ENCODE results near the gene SCAF4.

SCAF4 gene

DNA sequence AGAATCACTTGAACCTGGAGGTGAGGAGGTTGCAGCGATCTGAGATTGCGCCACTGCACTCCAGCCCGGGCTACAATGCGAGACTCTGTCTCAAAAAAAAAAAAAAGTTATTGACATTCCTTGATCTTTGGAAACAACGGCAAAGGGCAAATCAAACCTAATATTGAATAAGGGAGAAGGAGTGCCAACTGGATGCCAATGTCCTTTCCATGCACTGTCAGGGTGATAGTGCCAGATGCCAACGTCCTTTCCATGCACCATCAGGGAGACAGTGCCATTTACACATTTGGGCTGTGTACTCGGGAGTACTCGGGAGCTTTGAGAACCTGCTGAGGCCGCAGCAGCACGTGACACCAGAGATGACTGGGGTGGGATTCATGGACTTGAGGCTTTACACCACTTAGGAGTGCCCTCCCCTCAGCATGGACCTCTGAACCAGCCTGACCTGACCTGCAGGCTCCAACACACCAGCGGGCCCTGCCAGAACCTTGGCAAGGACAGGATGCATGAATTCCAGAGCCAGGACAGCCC, 106.9 kb downstream of the SCAF4 start:
- no peak for TF ChIP-seq CTCF (IDR thresholded peaks at IDR 0.05)
- H3K27ac Mint-ChIP-seq, result no peak overlapping the region
- H3K9me3 Mint-ChIP-seq, result no peaks in the 10 kb centered on the region
- peaks cover 8% of the 10 kb centered on the region for H3K4me1 Mint-ChIP-seq
- DNase-seq, result no peak
- H3K36me3 Mint-ChIP-seq (ENCODE audit: low read depth), result peaks cover 4% of the 10 kb centered on the region
- no peak overlapping the region for H3K4me3 Mint-ChIP-seq
- peaks cover 2% of the 10 kb centered on the region for H3K27me3 Mint-ChIP-seq (ENCODE audit: low read depth, poor library complexity)

DNA sequence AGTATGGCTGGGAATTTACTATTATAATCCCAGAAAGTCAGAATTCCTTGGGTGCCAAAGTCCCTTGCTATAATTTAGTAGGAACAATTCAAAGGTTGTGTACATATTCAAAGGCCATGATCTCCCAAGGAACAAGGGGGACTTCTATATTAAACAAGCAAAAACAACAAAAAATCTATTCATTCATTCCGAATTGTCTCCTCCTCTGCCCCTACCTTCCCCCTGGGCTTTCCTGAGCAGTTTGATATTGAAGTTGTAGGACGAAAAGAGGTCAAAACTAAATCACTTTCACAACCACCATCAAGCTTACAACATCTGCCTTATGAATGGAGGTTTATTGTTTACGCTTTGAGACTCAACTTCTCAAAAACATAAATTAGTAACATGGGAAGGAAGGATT, 107.7 kb downstream of the SCAF4 start:
- H3K4me1 Mint-ChIP-seq, result peaks cover 4% of the 10 kb centered on the region
- peaks cover 4% of the 10 kb centered on the region for H3K36me3 Mint-ChIP-seq (ENCODE audit: low read depth)
- H3K27me3 Mint-ChIP-seq (ENCODE audit: low read depth, poor library complexity), result peaks cover 2% of the 10 kb centered on the region
- TF ChIP-seq CTCF (IDR thresholded peaks at IDR 0.05), result no peak
- peaks cover 1% of the 10 kb centered on the region for H3K9me3 Mint-ChIP-seq
- H3K27ac Mint-ChIP-seq, result no peak overlapping the region
- DNase-seq, result no peak
- no peak overlapping the region for H3K4me3 Mint-ChIP-seq

DNA sequence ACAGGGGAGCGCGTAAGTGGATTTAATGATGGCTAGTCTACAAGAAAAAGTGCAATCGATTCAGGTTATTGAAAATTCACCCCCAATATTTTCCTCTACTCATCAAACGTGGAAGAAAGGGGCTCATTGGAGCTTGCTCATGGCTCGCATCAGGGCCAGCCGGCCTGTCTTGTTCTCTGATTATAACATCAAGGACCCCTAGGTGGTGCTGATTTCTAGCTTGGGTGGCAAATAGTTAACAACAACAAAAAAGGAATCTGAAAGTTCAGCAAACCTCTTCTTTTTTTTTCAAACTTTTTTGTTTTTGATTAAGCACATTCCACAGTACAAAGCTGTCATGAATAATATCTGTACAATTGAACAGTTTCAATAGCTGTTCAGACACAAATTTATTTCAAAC, 108.3 kb downstream of the SCAF4 start:
- Mint-ChIP-seq H3K36me3 (ENCODE audit: low read depth) (peaks cover 4% of the 10 kb centered on the region), H3K9me3 (peaks cover 3% of the 10 kb centered on the region), H3K27ac (no peak overlapping the region), H3K27me3 (ENCODE audit: low read depth, poor library complexity) (peaks cover 2% of the 10 kb centered on the region), H3K4me1 (peaks cover 4% of the 10 kb centered on the region), H3K4me3 (no peak overlapping the region)
- TF ChIP-seq CTCF (IDR thresholded peaks at IDR 0.05), result peak; percentile 19
- no peak for DNase-seq

DNA sequence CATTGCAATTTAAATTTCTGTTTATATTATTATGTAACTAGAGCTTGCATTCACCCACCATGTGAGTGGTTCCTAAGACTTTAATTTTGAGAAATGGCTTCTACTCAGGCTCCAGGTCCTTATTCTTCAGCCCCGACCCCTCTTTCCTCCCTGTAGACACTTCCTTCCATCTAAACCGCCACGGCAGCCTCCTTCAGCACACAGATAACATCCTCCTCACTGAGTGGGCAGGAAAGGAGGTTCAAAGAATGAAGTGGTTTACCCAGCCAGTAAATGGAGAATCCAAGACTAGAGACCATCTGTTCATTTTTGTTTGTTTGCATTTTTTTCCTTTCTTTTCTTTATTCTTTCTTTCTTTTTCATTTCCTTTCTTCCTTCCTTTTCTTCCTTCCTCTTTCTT, 109.5 kb downstream of the SCAF4 start:
- DNase-seq, result no peak
- no peak overlapping the region for H3K4me3 Mint-ChIP-seq
- H3K27me3 Mint-ChIP-seq (ENCODE audit: low read depth, poor library complexity), result no peaks in the 10 kb centered on the region
- peaks cover 3% of the 10 kb centered on the region for H3K9me3 Mint-ChIP-seq
- no peak for TF ChIP-seq CTCF (IDR thresholded peaks at IDR 0.05)
- H3K4me1 Mint-ChIP-seq, result no peaks in the 10 kb centered on the region
- H3K27ac Mint-ChIP-seq, result no peak overlapping the region
- peaks cover under 1% of the 10 kb centered on the region for H3K36me3 Mint-ChIP-seq (ENCODE audit: low read depth)
